Islet precursor cell (in vitro differentiated cells): ENCODE results near the gene PDZK1IP1.

Experiments
- DNase-seq: peaks from one replicate; pipeline ENCODE4 v3.0.0-alpha.2; 2018

Gene PDZK1IP1, protein sequence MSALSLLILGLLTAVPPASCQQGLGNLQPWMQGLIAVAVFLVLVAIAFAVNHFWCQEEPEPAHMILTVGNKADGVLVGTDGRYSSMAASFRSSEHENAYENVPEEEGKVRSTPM

GRCh38 chr1:47189844-47190508, at the start of gene PDZK1IP1:
Gene PDZK1IP1, minus strand, starts transcription at chr1:47190036. Its CDS starts 104 bp downstream, at chr1:47189932.
- peak; percentile 64 for DNase-seq

GRCh38 chr1:47238935-47239592, 49.2 kb upstream of the PDZK1IP1 start:
- DNase-seq: no peak

GRCh38 chr1:47235806-47236205, 46.0 kb upstream of the PDZK1IP1 start:
- DNase-seq: no peak

- DNase-seq: peak; percentile 73
Observed at GRCh38 chr1:47235241-47235681, 45.4 kb upstream of the PDZK1IP1 start.

- no peak for DNase-seq
Observed at GRCh38 chr1:47233186-47233585, 43.4 kb upstream of the PDZK1IP1 start.

DNA sequence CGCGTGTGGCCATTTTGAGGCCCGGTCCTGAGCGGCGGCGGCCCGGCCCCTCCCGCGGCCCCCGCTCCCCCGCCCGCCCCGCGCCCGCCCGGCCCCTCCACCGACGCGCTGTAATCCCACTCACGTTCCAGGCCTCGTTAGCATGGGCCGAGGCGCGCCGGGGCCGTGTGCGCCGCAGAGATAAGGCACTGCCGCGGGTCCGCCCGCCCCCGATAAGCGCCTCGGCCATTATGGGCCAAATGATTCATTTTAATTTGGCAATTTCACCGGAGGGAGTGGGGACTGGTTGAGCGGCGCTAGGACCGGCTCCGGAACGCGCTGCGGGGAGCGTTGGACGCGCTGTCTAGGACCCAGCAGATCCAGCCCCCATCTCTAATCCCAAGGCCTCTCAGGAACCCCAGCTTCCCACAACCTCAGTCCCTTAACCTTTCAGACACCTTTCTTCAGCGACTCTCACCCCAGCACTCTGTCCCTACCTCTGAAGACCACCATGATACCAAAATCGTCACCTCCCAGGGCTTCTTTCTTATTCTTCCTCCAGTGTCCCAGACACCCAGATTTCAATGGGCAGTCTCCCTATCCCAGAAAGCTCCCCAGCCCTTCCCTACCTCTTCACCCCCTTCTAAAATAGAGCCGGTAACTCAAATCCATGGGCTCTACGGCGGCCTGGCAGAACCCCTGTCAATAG, 42.5 kb upstream of the PDZK1IP1 start, which contains the start of gene TAL1:
Gene TAL1 (minus strand): TSS at position 39 of the 688 bp plus-strand sequence. CDS start 6,337 bp downstream, outside the sequence.
- no peak for DNase-seq

- DNase-seq: peak; percentile 65
Observed at GRCh38 chr1:47231301-47232186, 41.7 kb upstream of the PDZK1IP1 start.

- DNase-seq: no peak
Observed at GRCh38 chr1:47230692-47231300, 41.0 kb upstream of the PDZK1IP1 start.

DNA sequence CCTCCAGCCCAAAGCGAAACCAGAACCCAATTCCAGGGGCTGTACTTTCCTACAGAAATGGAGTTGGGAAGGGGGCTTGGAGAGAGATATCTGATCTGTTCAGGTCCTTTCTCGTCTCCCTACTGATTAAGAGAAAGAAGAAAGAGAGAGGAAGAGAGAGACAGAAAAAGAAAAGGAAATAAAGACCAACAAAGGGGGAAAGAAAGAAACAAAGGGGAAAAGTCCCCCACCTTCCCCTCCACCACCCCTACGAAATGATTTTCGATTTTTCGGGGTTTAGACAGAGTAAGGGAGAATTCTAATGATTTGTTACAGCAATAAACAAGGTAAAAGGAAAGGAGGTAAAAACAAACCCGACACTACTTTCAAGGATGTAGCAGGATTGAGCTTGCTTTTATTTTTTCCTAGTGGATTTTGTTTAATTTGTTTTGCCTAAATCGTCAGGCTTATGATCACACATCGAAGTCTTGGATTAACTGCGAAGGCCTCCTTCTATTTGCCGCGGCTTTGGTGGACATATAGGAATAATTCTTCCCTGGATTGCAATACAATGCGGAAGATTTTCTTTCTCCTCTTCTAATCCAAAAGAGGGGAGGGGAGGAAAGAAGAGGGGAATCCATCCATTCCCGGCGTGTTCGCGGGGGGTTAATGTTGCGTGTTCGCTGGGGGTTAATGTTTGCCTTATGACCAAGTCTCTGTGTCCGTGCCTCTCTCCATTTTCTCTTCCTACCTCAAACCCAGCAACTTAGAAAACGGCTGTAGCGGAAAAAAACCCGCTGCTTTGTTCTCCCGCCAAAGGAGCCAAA, 40.3 kb upstream of the PDZK1IP1 start:
- no peak for DNase-seq

GRCh38 chr1:47229031-47229885, 39.4 kb upstream of the PDZK1IP1 start:
- no peak for DNase-seq

GRCh38 chr1:47228644-47229030, 38.8 kb upstream of the PDZK1IP1 start:
- DNase-seq: no peak

GRCh38 chr1:47227341-47228232, 37.8 kb upstream of the PDZK1IP1 start:
- no peak for DNase-seq

GRCh38 chr1:47226839-47227215, 37.0 kb upstream of the PDZK1IP1 start:
- DNase-seq: no peak

DNA sequence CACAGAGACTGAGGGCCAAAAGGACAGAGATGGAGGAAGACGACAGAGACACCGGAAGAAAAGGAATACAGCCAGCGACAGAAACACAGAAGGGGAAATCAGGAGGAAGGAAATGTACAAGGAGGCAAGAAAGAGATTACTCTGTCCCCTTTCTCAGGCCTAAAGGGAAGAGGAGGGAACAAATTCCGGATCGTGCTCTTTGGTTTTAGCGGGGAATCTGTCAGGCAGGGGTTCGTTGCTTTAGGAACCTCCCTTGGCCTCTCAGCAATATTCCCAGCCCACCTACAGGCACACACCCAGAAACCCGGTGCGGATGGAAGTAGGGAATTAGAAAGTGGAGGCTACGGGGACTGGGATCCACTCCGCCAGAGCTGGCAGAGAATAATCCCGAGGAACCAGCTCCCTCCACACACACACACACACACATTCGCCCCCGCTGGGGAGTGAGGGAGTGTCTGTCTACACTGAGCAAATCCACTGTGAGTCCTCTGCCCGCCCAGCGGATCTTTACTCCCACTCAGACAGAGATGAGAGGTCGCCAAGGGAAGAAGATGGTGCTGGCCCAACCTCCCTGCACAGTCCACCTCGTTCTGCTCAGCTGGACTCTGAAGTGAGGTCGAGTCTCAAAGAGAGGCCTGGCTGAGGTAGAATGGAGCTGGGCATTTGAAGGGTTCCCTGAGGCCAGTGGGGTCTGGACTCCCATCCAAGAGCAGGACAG, 36.4 kb upstream of the PDZK1IP1 start:
- no peak for DNase-seq

DNA sequence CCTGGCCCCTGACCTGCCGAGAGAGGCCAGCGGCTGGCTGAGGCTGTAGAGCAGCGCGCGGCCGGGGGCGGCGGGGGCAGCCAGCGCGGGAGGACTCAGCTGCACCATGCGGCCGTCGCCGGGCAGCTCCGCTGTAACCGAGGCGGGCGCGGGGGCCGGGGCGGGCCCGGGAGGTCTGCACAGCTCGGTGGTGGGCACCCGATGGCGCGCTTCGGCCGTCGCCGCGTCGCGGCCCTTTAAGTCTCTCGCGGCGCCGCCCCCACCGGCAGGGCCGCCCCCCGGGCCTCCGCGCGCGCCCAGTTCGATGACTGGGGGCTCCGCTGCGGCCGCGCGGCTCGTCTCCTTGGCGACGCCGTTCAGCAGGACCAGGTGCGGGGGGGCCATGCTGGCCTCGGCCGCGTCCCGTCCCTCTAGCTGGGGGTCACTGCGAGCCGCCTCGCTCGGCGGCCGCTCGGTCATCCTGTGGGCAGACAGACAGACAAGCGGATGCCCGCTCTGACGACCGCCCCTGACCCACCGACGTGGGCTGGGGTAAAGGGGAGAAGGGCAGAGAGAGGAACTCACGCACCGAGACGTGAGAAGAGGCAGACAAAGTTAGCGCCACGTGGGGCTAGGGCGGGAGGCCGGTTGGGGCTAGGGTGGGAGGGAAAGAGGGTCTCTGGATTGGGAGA, 35.7 kb upstream of the PDZK1IP1 start:
- no peak for DNase-seq

GRCh38 chr1:47224676-47225399, 35.0 kb upstream of the PDZK1IP1 start:
- DNase-seq: no peak
